Keratinocyte (primary cell): ENCODE data around the gene MED27. TPM values are rescaled to one million over a fixed set of nuclear protein-coding genes. Genes with fewer than 3 reads are reported as not detected.

ENCODE experiments used
- DNase-seq: peaks from one replicate; pipeline ENCODE4 v3.0.0-alpha.2; 2011; ENCODE audit warnings: low read depth, missing footprints, low spot score
- FAIRE-seq: peaks from 2 replicates; lab custom pipeline; 2011; peaks lifted over from hg19 to GRCh38; lab: Jason Lieb, UNC
- H2AFZ ChIP-seq: 2 replicates; pipeline ENCODE4 v1.6.0; 2012; ENCODE audit warnings: low read length, control low read depth, inconsistent platforms; ENCODE audit not compliant: control insufficient read depth
- H3K27ac ChIP-seq: 2 replicates; pipeline ENCODE4 v1.5.1; 2011; ENCODE audit warnings: low read length; ENCODE audit not compliant: control insufficient read depth, insufficient read depth
- H3K27me3 ChIP-seq: 3 replicates; pipeline ENCODE4 v1.6.0; 2011; ENCODE audit warnings: low read length; ENCODE audit not compliant: control insufficient read depth, insufficient read depth; ENCODE audit errors: extremely low read depth
- H3K36me3 ChIP-seq, 2 experiments: 2 replicates in 1 of 2; 3 replicates in 1 of 2; pipeline ENCODE4 v1.5.1; 2011; ENCODE audit warnings: low read length in 2 of 2, mild to moderate bottlenecking in 1 of 2; ENCODE audit not compliant: control insufficient read depth in 2 of 2, insufficient read depth in 2 of 2; ENCODE audit errors: extremely low read depth in 1 of 2
- H3K4me1 ChIP-seq: 3 replicates; pipeline ENCODE4 v1.5.1; 2011; ENCODE audit warnings: low read length; ENCODE audit not compliant: control insufficient read depth, insufficient read depth; ENCODE audit errors: extremely low read depth
- H3K4me2 ChIP-seq: 3 replicates; pipeline ENCODE4 v1.6.0; 2011; ENCODE audit warnings: low read depth, low read length; ENCODE audit not compliant: control insufficient read depth, insufficient read depth; ENCODE audit errors: extremely low read depth
- H3K4me3 ChIP-seq, 3 experiments: fragments of 200-600 bp in 1 of 3; sonication (generic) in 1 of 3; 2 replicates in 2 of 3; 3 replicates in 1 of 3; pipeline ENCODE4 v1.5.1; 2011 to 2016; ENCODE audit warnings: low read length in 3 of 3, mild to moderate bottlenecking in 3 of 3, control low read depth in 2 of 3, inconsistent platforms in 1 of 3, low read depth in 1 of 3, mixed read lengths in 1 of 3, mixed run types in 1 of 3, moderate library complexity in 1 of 3; ENCODE audit not compliant: control insufficient read depth in 2 of 3, insufficient read depth in 2 of 3; ENCODE audit errors: extremely low read depth in 1 of 3
- H3K79me2 ChIP-seq: 2 replicates; pipeline ENCODE4 v1.6.0; 2012; ENCODE audit warnings: low read length; ENCODE audit not compliant: control insufficient read depth, insufficient read depth
- H3K9ac ChIP-seq: 3 replicates; pipeline ENCODE4 v1.6.0; 2011; ENCODE audit warnings: low read length; ENCODE audit not compliant: control insufficient read depth, insufficient read depth; ENCODE audit errors: extremely low read depth
- H3K9me1 ChIP-seq: 3 replicates; pipeline ENCODE4 v1.6.0; 2011; ENCODE audit warnings: low read length; ENCODE audit not compliant: control insufficient read depth, insufficient read depth; ENCODE audit errors: extremely low read depth
- H3K9me3 ChIP-seq: 2 replicates; pipeline ENCODE4 v1.5.1; 2012; ENCODE audit warnings: low read depth, low read length; ENCODE audit not compliant: control insufficient read depth
- H4K20me1 ChIP-seq: 3 replicates; pipeline ENCODE4 v1.6.0; 2011; ENCODE audit warnings: low read length; ENCODE audit not compliant: control insufficient read depth, insufficient read depth; ENCODE audit errors: extremely low read depth
- CTCF ChIP-seq, 3 experiments: IDR thresholded peaks in 1 of 3; conservative IDR thresholded peaks in 1 of 3; optimal IDR thresholded peaks in 1 of 3; 2 replicates in 2 of 3; 3 replicates in 1 of 3; pipeline versions ENCODE3 to v1.5.1; 2011; ENCODE audit warnings: low read length in 3 of 3, mild to moderate bottlenecking in 3 of 3, moderate library complexity in 2 of 3, control low read depth in 1 of 3, inconsistent platforms in 1 of 3; ENCODE audit not compliant: insufficient read depth in 2 of 3; ENCODE audit errors: extremely low read depth in 1 of 3
- EZH2 ChIP-seq: IDR thresholded peaks from one replicate; pipeline ENCODE4 v1.6.1; 2012; ENCODE audit warnings: inconsistent platforms, mild to moderate bottlenecking, low read length, moderate library complexity
- dilution Hi-C: fragments of 300-500 bp; cut with MboI; formaldehyde crosslinking; loops from one replicate; pipeline ENCODE4 v1.7.0; 2020; ENCODE audit warnings: low sequenced_read_pairs; ENCODE audit not compliant: extremely low pct_ligation_motif_present
- polyA plus RNA-seq, 5 experiments: library from polyadenylated mRNA; depleted of rRNA in 3 of 5; stranded (reverse) in 3 of 5; stranded (forward) in 1 of 5; unstranded in 1 of 5; fragments of >200 nt; gene quantifications; 1 replicate in 1 of 5; 2 replicates in 3 of 5; 3 replicates in 1 of 5; pipeline versions ENCODE4 v1.2.1 to v1.2.3, GENCODE V29; 2011 to 2012; ENCODE audit warnings: missing spikeins in 2 of 5, low read depth in 1 of 5, low replicate concordance in 1 of 5

Gene MED27
- polyA plus RNA-seq, 1 donor (not counting 4 experiments of a cell fraction or from before 2014, with no cell fraction given), result 39.0 TPM

GRCh38 chr9:131884222-131884621, 195.4 kb downstream of the MED27 start:
- Histone ChIP-seq H3K4me1 (no peaks in the 10 kb centered on the region), H3K4me3 (no peak overlapping the region), H3K27me3 (no peaks in the 10 kb centered on the region), H3K9me1 (no peaks in the 10 kb centered on the region), H3K9me3 (no peaks in the 10 kb centered on the region), H3K9ac (no peak overlapping the region), H3K36me3 (peaks cover 0 to 2% of the 10 kb centered on the region in 2 experiments), H4K20me1 (no peaks in the 10 kb centered on the region), H3K4me2 (no peak overlapping the region), H3K27ac (no peak overlapping the region), H3K79me2 (no peaks in the 10 kb centered on the region), H2AFZ (no peak overlapping the region)
- FAIRE-seq (no peak), DNase-seq (no peak)
- dilution Hi-C loops, result no loop called here
- TF ChIP-seq EZH2 (no peak), CTCF (optimal IDR thresholded peaks at IDR 0.05 in 1 of 3, IDR thresholded peaks at IDR 0.05 in 1 of 3, conservative IDR thresholded peaks at IDR 0.05 in 1 of 3; ENCODE audit: extremely low read depth in 1 of 3, insufficient read depth in 2 of 3, low read length in 3 of 3) (no peak)

GRCh38 chr9:131880833-131881583, 198.7 kb downstream of the MED27 start:
- DNase-seq (no peak), FAIRE-seq (no peak)
- Histone ChIP-seq H3K9me3 (no peaks in the 10 kb centered on the region), H3K79me2 (no peaks in the 10 kb centered on the region), H3K4me1 (peaks cover 4% of the 10 kb centered on the region), H3K36me3 (peaks cover 0 to 4% of the 10 kb centered on the region in 2 experiments), H3K27ac (no peak overlapping the region), H3K9me1 (no peaks in the 10 kb centered on the region), H3K4me2 (no peak overlapping the region), H3K27me3 (no peaks in the 10 kb centered on the region), H3K4me3 (no peak overlapping the region), H3K9ac (no peak overlapping the region), H2AFZ (no peak overlapping the region), H4K20me1 (peaks cover 3% of the 10 kb centered on the region)
- no peak for TF ChIP-seq EZH2
- no peak for TF ChIP-seq CTCF (optimal IDR thresholded peaks at IDR 0.05 in 1 of 3, IDR thresholded peaks at IDR 0.05 in 1 of 3, conservative IDR thresholded peaks at IDR 0.05 in 1 of 3; ENCODE audit: extremely low read depth in 1 of 3, insufficient read depth in 2 of 3, low read length in 3 of 3)
- dilution Hi-C loops, result no loop called here
